Body of pancreas (tissue), 4 donors: Measurements from ENCODE around the gene HTR3C. TPM values are rescaled to one million over a fixed set of nuclear protein-coding genes. Genes with fewer than 3 reads are reported as not detected.
A peak's percentile ranks its signal among the peaks of the same experiment; 100 is the strongest.

ENCODE experiments used
- ATAC-seq: fragments of 150-250 bp; one replicate; pipeline ENCODE4 v1.9.1; 2016
- DNase-seq, 4 donors: peaks; one replicate each; pipeline ENCODE4 v3.0.0-alpha.2; 2019
- H3K27ac ChIP-seq, 4 donors: fragments of 200-600 bp; sonication (generic); 1 replicate in 3 of 4; 2 replicates in 1 of 4; pipeline versions ENCODE4 v1.5.1 to v1.6.1; 2016 to 2019; ENCODE audit warnings: mild to moderate bottlenecking in 1 of 4, mixed read lengths in 1 of 4, moderate library complexity in 1 of 4
- H3K27me3 ChIP-seq, 2 donors: fragments of 200-600 bp; sonication (generic); one replicate each; pipeline ENCODE4 v1.6.0; 2016; ENCODE audit warnings: mild to moderate bottlenecking in 1 of 2
- H3K36me3 ChIP-seq, 2 donors: fragments of 200-600 bp; sonication (generic); replicated peaks in 1 of 2; 2 replicates each; pipeline ENCODE4 v1.5.1; 2016; ENCODE audit warnings: low read depth in 2 of 2; ENCODE audit not compliant: insufficient read depth in 1 of 2
- H3K4me1 ChIP-seq: fragments of 200-600 bp; sonication (generic); one replicate; pipeline ENCODE4 v1.6.0; 2016
- H3K4me3 ChIP-seq, 2 donors: fragments of 200-600 bp; sonication (generic); 1 replicate in 1 of 2; 2 replicates in 1 of 2; pipeline ENCODE4 v1.5.1; 2016 to 2019
- H3K9me3 ChIP-seq, 3 donors: fragments of 200-600 bp; sonication (generic); 1 replicate in 2 of 3; 2 replicates in 1 of 3; pipeline ENCODE4 v1.5.1; 2016
- POLR2A ChIP-seq, 3 donors: fragments of 450-650 bp; IDR thresholded peaks; one replicate each; pipeline ENCODE4 v1.6.1; 2016; ENCODE audit warnings: antibody characterized with exemption in 3 of 3, mild to moderate bottlenecking in 2 of 3
- WGBS, 2 donors: methylation state at CpG; one replicate each; pipeline ENCODE4 v1.1.5; 2017; 5-methylcytosine and 5-hydroxymethylcytosine counted together
- intact Hi-C: fragments of 100-400 bp; cut with DNase I; formaldehyde crosslinking; loops from one replicate; pipeline ENCODE4 v1.15.1; 2023
- total RNA-seq, 2 donors: library from RNA; depleted of rRNA; stranded (reverse); fragments of >200 nt; gene quantifications; one replicate each; pipeline ENCODE4 v1.1.0, GENCODE V29; 2016
- TF ChIP-seq, protein P1 (sequence below), 7 experiments: fragments of 450-650 bp in 4 of 7; fragments of 200-600 bp in 3 of 7; sonication (generic) in 3 of 7; IDR thresholded peaks; one replicate each; pipeline ENCODE4 v1.5.1; 2016 to 2019; ENCODE audit warnings: antibody characterized with exemption in 7 of 7

Gene HTR3C
- total RNA-seq, 2 donors from 2014 or later: not detected

DNA sequence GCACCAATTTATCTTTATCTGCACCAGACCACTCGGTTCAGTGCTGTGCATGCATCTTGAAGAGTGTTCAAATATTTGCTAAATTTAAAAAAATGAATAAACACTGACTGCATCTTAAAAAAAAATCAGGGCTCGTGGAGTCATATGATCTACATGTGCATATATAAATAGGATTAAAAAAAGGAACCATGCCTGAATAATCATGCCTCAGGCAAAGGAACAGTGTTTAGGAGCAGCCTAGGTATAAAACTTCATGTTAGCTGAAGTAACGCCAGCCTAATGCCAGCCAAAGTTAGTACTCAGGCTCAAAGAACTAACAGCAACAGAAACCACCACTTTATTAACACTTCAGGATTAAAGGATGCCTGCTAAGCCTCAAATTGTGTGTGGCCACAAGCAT, 44.7 kb upstream of the HTR3C start:
- intact Hi-C loops: no loop called here
- Histone ChIP-seq H3K9me3 (no peaks in the 10 kb centered on the region), H3K4me1 (peaks cover 8% of the 10 kb centered on the region), H3K27ac (no peak overlapping the region), H3K27me3 (no peaks in the 10 kb centered on the region), H3K36me3 (no peaks in the 10 kb centered on the region), H3K4me3 (no peak overlapping the region)
- TF ChIP-seq POLR2A (IDR thresholded peaks at IDR 0.05): no peak
- TF ChIP-seq, protein P1, sequence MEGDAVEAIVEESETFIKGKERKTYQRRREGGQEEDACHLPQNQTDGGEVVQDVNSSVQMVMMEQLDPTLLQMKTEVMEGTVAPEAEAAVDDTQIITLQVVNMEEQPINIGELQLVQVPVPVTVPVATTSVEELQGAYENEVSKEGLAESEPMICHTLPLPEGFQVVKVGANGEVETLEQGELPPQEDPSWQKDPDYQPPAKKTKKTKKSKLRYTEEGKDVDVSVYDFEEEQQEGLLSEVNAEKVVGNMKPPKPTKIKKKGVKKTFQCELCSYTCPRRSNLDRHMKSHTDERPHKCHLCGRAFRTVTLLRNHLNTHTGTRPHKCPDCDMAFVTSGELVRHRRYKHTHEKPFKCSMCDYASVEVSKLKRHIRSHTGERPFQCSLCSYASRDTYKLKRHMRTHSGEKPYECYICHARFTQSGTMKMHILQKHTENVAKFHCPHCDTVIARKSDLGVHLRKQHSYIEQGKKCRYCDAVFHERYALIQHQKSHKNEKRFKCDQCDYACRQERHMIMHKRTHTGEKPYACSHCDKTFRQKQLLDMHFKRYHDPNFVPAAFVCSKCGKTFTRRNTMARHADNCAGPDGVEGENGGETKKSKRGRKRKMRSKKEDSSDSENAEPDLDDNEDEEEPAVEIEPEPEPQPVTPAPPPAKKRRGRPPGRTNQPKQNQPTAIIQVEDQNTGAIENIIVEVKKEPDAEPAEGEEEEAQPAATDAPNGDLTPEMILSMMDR (IDR thresholded peaks at IDR 0.05): no peak
- DNase-seq (no peak), ATAC-seq (no peak)
- WGBS, 2 donors: 51 to 53% methylated on average over 3 of the region's 3 CpGs

DNA sequence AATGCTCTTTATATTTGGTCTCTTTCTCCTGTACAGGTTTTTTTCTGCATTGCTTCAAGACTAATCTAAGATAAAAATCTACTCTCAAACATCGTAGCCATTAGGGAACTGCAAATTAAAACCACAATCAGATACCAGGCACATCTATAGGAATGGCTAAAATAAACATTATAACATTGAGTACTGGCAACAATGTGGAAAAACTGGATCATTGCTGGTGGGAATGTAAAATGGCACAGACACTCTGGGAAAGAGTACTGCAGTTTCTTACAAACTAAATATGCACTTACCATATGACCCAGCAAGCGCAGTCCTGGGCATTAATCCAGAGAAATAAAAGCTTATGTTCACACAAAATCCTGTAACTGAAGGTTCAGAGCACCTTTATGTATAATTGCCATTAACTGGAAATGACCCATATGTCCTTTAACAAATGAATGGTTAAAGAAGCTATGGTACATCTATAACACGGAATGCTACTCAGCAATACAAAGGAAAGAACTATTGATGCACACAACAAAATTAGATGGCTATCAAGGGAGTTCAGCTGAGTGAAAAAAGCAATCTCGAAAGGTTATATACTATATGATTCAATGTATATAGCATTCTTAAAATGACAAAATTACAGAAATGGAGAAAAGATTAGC, 41.5 kb upstream of the HTR3C start:
- intact Hi-C loops: no loop called here
- TF ChIP-seq, protein P1 (IDR thresholded peaks at IDR 0.05): no peak
- no peak for TF ChIP-seq POLR2A (IDR thresholded peaks at IDR 0.05)
- no peaks in the 10 kb centered on the region for H3K36me3 ChIP-seq
- no peaks in the 10 kb centered on the region for H3K27me3 ChIP-seq
- ATAC-seq (no peak), DNase-seq (no peak)
- no peaks in the 10 kb centered on the region for H3K9me3 ChIP-seq
- H3K4me3 ChIP-seq: no peak overlapping the region
- H3K4me1 ChIP-seq: peaks cover under 1% of the 10 kb centered on the region
- no peak overlapping the region for H3K27ac ChIP-seq
- 46 to 72% methylated on average over 4 of the region's 4 CpGs for WGBS, 2 donors

DNA sequence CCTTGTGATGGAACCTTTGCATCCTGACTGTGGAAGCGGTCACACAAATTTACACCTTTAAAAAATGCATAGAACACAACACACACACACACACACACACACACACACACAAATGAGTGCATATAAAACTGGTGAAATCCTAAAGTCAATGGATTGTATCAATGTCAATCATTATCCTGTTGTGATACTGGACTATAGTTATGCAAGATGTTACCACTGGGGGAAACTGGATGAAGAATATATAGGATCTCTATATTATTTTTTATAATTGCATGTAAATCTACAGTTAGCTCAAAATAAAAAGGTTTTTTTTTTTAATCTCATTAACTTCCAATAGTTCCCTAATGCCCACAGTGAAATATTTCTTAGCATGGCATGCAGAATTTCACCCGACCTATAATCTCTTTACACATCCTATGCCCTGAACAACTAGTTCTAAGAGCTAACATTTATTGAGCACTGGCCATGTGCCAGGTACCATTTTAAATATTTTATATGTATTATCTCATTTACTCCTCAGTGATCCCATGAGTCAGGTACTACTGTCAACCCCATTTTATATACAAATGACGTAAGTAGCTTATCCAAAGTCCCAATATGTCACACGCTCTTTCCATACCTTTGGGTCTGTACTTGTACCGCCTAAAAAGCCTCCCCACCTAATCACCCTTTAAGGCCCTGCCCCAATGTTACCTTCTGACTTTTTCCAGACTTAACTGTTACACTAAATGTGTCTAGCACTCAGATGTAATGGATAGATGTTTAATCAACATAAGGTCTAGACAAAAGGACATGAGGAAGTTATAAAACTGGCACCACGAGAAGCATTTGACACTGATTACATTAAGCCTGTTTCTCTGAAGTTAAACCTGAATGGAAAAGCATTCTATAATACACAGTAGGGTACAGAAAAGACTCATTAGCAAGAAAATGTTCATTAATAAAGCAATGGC, 40.6 kb upstream of the HTR3C start:
- H3K36me3 ChIP-seq: no peaks in the 10 kb centered on the region
- DNase-seq (no peak), ATAC-seq (no peak)
- H3K4me1 ChIP-seq: peaks cover 6% of the 10 kb centered on the region
- H3K27ac ChIP-seq: no peak overlapping the region
- intact Hi-C loops: no loop called here
- no peaks in the 10 kb centered on the region for H3K9me3 ChIP-seq
- H3K4me3 ChIP-seq: no peak overlapping the region
- H3K27me3 ChIP-seq: no peaks in the 10 kb centered on the region
- 76 to 80% methylated on average over 6 of the region's 6 CpGs for WGBS, 2 donors
- TF ChIP-seq, protein P1 (IDR thresholded peaks at IDR 0.05): no peak
- no peak for TF ChIP-seq POLR2A (IDR thresholded peaks at IDR 0.05)

DNA sequence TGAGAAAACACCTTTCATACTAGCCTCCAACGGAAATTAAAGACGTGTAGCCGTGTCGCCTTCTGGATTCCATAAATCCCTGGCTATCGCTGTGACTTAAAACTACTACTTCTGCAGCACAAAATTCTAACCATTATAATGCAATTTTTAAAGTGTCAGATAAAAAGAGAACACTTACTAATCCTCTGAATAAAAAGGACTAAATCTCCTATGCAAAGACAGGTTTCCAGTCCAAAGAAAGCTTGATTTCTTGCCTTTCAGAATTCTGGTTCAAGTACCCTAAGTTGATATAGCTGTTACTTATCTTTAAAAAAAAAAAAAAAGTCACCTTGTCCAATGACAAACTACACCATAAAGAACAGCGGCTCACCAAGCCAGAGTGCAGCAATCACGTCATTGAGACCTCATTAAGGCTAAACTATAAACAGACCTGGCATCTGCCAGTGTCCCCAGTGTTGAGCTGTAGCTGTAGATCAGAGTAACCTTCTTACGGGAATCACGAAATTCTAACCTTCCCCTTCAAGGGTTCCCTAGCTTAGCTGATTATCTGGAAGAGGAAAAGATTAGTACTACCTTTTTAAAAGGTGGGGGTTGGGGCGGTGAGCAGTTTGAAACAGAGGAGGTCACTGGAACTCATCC, 37.3 kb upstream of the HTR3C start:
- intact Hi-C loops: loop anchor here (5.0 kb wide), 1 partner anchor 118 kb away; no protein-coding TSS in a partner anchor
- 70 to 72% methylated on average over 10 of the region's 10 CpGs for WGBS, 2 donors
- H3K4me3 ChIP-seq: no peak overlapping the region
- TF ChIP-seq POLR2A (IDR thresholded peaks at IDR 0.05): no peak
- TF ChIP-seq, protein P1 (IDR thresholded peaks at IDR 0.05): no peak
- H3K4me1 ChIP-seq: peaks cover 7% of the 10 kb centered on the region
- no peak overlapping the region for H3K27ac ChIP-seq
- no peak for ATAC-seq
- no peaks in the 10 kb centered on the region for H3K9me3 ChIP-seq
- no peaks in the 10 kb centered on the region for H3K36me3 ChIP-seq
- DNase-seq: peak in 1 of 4 donors; percentile 17
- H3K27me3 ChIP-seq: no peaks in the 10 kb centered on the region
